ENCODE results near the gene OLFM4.

Gene OLFM4

DNA sequence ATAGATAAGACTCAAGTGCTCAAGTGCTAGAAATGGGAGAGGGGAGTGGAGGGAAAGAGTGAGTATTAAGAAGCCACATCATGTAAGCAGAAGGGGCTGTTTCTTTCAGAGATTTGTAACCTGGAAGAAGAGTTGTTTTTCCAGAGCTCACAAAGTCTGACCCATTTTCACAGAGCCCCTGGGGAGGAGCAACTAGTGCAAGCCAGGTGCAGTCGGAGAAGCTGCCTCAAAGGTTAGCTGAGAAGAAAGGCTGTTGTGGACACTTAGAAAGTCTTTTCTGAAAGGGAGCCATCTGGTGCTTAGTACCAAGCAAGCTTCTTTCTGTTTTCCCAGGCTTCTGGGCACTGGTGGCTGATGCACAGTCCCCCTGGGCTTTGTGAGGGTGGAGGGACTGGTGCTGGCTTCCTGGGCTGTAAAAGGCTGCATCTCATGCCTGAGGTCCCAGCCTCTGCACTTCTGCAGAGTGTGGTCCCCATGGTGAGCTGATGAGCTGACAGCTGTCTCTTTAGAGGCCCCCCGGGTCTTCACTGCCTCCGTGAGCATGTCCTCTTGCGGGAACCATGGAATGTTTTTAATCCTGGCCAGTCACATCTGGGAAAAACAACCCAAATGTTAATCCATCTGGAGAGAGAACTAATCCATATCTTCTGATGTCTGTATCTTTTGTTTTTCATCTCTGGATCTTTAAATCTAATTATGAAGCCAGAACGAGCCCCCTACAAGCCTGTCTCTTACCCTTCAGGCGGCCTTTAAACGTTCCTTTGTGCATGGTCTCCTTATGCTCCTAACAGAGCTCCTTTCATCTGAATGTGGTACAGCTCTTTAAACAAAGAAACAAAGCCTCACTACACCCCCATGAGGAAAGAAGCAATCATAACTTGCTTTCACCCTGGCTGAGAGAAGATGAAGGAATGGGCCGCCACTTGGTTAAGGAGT is 40.2 kb downstream of the OLFM4 start:
- no peak for DNase-seq

DNA sequence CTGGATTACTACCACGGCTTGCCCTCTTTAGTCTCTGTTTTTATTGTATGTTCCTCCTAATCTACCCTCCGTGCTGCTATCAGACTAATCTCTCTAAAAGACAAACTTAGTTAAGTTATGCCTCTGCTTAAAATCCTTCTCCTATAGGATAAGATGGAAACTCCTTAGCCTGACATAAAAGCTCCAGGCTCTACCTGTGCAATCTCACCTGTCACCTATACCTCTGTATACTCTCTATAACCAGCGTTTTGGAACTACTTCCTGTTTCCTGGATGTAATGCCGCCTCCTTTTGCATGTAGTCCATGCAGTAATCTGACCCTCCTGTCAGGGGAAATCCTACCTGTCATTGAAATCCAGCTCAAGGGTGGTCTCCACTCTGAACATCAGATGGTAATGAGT is 41.2 kb downstream of the OLFM4 start:
- DNase-seq = no peak

DNA sequence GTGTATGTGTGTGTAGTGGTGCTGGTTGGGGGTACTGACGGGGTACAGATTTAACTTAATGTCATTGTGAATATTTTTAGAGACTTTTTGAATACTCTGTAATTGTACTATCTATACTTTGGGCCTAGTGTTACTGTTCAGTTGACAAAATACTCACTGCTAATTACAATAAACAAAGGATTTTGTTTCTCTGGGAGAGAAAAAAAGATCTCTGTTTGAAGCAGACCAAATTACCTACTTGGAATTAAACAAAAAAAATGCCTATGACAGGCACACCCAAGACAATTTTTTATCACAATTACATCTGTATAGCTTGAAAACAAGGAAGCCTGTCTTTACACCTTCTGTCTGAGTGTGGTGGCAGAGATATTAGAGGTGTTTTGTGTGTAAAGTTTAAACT is 45.1 kb downstream of the OLFM4 start:
- DNase-seq = no peak

DNA sequence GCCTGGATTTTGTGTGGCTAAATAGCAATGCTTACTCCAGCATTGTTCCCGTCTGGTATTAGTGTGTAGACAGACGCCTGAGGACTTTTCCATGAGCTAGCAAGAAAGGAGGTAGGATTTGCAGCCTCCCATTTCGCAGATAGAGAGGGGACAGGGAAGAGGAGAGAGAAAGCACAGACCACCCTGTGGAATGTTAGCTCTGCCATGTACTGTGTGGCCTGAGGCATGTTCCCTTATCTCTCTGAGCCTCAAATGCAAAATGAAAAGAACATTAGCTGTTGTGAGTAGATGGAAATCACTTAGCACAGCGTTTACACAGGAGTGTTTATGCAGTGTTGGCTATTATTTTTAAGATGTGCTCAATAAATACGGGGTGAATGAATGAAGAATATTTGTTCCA is 45.5 kb downstream of the OLFM4 start:
- no peak for DNase-seq

DNA sequence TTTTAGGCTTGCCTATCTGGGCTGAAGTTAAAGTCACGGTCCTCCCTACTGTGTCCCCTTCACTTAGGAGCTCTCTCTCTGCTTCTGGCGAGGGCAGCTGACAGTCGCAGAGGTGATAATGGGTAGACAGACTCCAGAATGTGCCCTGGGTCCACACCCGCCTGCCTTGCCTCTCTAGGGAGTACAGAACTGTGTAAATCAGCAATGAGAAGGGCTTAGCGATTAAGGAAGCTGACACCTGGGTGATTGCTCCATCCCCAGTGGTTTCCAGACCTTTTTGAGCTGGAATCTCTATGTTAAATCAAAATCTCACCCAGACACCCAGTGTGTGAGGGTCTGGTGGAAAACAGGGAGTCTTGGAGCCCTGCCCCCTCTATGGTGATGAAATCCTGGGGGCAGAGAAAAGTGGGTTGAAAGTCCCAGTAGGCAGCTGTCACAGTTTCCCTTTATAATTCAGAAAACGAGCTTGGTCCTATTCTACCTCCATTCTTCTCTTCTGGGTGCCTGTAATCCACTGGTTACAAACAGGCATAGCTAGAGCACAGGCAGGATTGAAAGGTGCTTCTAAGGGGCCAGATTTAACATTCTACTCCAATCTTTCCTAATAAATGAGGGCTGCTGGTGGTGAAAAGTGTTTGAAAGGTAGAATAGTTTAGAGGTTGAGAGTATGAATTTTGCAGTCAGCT is 46.9 kb downstream of the OLFM4 start:
- no peak for DNase-seq

DNA sequence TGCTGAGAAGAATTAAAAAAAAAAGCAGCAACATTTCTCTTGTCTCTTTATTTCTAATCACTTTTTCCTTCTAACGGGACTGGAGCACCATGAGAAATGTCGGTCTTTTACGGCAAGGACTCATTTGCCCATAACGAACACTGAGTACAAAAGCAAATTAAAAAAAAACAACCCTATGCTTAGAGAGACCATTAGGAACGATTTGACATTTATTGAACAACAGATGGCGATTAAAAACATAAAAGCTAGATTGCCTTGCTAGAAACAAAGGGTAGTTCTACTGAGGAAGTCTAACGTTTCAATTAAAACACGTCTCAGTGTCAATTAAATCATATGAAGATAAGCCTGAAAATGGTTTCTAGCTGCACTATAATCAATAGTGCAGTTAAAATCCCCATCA is 51.1 kb downstream of the OLFM4 start:
- DNase-seq = no peak

DNA sequence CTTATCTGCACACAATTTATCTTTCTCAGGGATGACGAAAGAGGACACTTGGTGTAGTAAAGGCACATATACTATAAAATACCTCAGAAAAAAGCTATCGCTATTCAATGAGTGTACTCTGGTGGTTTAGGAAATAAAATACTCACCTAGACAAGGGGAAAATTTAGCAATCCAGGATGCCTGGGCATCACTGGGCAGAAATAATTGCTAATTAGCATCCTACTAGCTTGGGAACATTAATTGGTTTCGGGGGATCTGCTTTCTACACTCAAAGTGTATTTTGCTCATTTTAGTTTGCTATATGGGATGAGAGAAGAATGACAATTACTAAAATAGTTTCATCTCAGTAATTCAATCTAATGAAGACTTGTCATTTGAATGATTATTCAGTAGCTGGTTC is 60.3 kb downstream of the OLFM4 start:
- no peak for DNase-seq

DNA sequence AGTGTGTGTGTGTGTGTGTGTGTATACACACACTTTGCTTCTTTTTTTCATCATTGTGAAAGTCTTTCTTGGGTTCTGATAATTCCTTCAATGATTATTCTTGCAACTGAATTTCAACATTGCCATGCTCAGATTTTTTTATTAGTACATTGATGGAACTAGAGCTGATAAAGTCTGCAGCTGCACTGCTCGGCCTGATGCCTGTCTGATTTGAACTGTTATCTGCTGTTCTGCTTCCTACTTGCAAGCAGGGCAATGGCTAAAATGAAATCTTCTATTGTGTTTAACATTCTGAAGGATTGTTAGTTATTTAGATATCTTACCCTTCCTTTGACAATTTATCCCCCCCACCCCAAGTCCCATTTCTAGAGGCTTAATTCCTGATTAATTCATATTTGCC is 61.3 kb downstream of the OLFM4 start:
- no peak for DNase-seq

DNA sequence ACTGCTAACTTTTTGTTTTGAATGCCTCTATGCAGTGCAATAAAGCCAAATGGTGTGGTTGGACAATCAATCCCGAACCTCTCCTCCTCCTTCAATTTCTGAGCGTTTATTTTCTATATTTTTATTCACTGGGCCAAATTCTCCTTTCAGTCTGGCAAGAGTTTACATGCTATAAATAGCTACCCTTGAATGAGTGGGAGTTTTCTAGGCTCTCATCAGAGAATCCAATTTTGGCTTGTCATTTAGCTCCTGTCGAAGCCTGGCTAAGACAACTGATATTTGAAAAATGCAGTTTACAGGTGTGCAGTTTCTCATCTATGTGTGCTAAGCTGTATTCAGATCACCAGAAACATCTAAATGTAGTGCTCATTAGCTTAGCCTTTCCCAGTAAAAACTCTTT is 61.8 kb downstream of the OLFM4 start:
- DNase-seq = no peak

DNA sequence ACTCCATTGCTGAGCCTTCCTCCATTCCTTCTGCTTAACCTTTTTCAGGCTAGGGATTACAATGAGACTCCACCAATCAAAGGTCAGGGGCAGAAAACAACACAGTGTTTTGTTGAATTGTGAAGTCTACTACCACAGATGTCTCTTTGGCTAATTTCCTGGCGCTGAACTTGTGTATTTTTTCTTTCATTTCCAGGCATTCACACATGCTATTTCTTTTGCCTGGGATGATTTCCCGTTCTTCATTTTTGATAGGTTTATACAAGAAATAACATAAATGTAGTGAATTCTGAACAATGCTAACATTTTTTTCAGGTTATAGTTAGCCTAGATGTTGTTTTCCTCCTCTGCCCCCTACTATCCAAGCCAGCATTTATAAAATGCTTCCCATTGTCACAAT is 64.3 kb downstream of the OLFM4 start:
- no peak for DNase-seq

DNA sequence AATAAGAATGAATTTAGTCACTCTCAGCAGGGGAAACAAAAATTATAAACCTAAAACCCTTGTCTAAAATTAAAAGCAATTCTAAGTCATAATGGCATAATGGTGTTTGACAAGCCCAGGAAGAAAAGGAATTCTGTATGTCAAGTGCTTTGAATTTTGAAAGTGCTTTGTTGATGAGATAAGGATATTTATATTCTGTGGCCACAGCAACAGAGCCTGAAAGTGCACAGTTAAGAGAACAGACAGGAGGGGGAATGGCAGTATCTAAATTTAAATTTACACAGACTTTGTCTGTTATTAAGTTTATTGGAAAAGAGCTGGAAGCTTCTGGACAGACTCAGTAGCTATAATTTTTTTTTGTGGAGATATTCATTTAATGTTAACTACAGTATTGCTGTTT is 69.8 kb downstream of the OLFM4 start:
- no peak for DNase-seq

DNA sequence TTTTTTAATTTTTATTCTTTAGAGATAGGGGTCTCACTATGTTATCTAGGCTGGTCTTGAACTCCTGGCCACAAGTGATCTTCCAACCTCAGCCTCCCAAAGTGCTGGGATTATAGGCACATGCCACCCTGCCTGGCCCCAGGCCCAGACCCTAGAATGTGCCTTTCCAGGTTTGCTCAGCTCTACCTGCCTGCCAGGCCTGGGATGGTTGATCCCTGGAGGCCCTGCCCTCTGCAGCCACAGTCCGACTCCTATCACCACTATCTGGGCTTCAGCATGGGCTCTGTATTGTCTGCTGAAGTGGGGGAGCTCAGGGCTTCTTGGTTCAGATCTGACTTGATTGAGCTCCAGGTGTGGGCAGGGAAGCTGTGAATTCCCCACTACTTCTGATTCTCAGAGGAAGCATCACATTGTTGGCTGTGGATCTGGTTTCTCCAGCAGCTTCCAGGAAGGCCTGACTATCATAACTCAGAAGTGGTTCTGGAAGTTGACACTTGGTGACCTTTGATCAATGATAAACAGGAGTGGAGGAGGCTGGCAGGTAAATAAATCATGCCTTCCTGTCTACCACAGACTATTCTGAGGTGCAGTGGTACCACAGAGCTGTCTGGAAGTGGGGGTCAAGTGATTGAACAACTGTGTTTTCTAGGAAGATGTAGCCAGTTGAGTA is 71.9 kb downstream of the OLFM4 start:
- no peak for DNase-seq
